ENCODE measurements around the gene CYYR1.

The CYYR1 gene

GRCh38 chr21:26437326-26438009 lies 135.6 kb downstream of the CYYR1 start:
- DNase-seq (ENCODE audit: low read depth, low spot score) = no peak

- DNase-seq (ENCODE audit: low read depth, low spot score) = no peak
These were observed 139.7 kb downstream of the CYYR1 start for GRCh38 chr21:26433386-26433785.

GRCh38 chr21:26432410-26432809 lies 140.7 kb downstream of the CYYR1 start:
- no peak for DNase-seq (ENCODE audit: low read depth, low spot score)

GRCh38 chr21:26425576-26425975 lies 147.5 kb downstream of the CYYR1 start:
- no peak for DNase-seq (ENCODE audit: low read depth, low spot score)

- no peak for DNase-seq (ENCODE audit: low read depth, low spot score)
These were observed 149.6 kb downstream of the CYYR1 start for GRCh38 chr21:26423511-26423910.

- no peak for DNase-seq (ENCODE audit: low read depth, low spot score)
These were observed 150.4 kb downstream of the CYYR1 start for GRCh38 chr21:26422706-26423105.

- no peak for DNase-seq (ENCODE audit: low read depth, low spot score)
These were observed 150.9 kb downstream of the CYYR1 start for GRCh38 chr21:26422138-26422537.

GRCh38 chr21:26421724-26422123 lies 151.4 kb downstream of the CYYR1 start:
- DNase-seq (ENCODE audit: low read depth, low spot score) = no peak
